ENCODE data around the gene RAD9A. TPM values are rescaled to one million over a fixed set of nuclear protein-coding genes. Genes with fewer than 3 reads are reported as not detected.

Gene RAD9A
- total and polyA plus RNA-seq, 9 of the 15 experiments (the other 6 are each of a cell fraction or from before 2014, with no cell fraction given) = 1.4 to 41.2 (median 16.1) TPM

DNA sequence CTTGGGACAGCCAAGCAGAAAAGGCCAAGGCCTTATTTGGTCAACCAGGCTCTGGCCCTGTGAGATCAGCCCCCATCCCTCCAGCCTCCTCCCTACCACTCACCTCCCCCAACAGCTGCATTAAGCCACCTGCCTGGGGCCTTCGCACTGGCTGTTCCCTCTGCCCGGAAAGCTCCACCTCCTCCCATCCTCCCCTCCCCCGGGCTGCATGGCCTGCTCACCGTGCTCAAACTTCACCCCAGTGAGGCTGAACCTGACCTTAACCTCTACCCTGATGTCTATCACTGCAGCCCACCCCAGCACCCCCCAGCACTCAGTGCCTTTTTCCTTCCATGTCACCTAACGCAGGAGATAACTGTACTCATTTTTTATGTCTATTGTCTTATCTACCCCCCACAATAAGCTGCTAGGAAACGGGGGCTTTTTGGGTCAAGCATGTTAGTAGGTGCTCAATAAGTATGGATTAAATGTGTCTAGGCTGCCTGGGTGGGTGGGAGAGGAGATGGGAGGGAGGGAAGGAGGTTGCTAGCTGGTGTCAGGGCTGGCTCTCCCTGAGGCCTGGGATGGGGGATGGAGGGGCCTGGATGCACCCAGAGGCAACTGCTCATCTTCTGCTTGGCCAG, 44.8 kb downstream of the RAD9A start (continued):
- TF ChIP-seq, protein P1, sequence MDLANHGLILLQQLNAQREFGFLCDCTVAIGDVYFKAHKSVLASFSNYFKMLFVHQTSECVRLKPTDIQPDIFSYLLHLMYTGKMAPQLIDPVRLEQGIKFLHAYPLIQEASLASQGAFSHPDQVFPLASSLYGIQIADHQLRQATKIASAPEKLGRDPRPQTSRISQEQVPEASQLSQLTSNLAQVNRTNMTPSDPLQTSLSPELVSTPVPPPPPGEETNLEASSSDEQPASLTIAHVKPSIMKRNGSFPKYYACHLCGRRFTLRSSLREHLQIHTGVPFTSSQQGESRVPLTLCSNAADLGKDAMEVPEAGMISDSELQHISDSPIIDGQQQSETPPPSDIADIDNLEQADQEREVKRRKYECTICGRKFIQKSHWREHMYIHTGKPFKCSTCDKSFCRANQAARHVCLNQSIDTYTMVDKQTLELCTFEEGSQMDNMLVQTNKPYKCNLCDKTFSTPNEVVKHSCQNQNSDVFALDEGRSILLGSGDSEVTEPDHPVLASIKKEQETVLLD (IDR thresholded peaks at IDR 0.05) = peak; percentile 76
- TF ChIP-seq POLR2B (IDR thresholded peaks at IDR 0.05; ENCODE audit: low read depth, partially characterized antibody) (peak; percentile 46), SMARCE1 (IDR thresholded peaks at IDR 0.05) (peak; percentile 49; the same call in 1 of the 2 replicates), ETV6 (IDR thresholded peaks at IDR 0.05; ENCODE audit: borderline replicate concordance in 1 of 2, low read depth in 2 of 2, low read length in 1 of 2) (no peak), ETV6 (CRISPR knock-in tag; IDR thresholded peaks at IDR 0.05; ENCODE audit: borderline replicate concordance) (no peak), ZBTB7A (IDR thresholded peaks at IDR 0.05; ENCODE audit: borderline replicate concordance, control insufficient read depth, low read depth, low read length) (peak; percentile 73; the same call in 1 of the 2 replicates)
- TF ChIP-seq, protein P2, sequence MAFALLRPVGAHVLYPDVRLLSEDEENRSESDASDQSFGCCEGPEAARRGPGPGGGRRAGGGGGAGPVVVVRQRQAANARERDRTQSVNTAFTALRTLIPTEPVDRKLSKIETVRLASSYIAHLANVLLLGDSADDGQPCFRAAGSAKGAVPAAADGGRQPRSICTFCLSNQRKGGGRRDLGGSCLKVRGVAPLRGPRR (CRISPR knock-in tag; IDR thresholded peaks at IDR 0.05) = no peak
- TF ChIP-seq, protein P3, sequence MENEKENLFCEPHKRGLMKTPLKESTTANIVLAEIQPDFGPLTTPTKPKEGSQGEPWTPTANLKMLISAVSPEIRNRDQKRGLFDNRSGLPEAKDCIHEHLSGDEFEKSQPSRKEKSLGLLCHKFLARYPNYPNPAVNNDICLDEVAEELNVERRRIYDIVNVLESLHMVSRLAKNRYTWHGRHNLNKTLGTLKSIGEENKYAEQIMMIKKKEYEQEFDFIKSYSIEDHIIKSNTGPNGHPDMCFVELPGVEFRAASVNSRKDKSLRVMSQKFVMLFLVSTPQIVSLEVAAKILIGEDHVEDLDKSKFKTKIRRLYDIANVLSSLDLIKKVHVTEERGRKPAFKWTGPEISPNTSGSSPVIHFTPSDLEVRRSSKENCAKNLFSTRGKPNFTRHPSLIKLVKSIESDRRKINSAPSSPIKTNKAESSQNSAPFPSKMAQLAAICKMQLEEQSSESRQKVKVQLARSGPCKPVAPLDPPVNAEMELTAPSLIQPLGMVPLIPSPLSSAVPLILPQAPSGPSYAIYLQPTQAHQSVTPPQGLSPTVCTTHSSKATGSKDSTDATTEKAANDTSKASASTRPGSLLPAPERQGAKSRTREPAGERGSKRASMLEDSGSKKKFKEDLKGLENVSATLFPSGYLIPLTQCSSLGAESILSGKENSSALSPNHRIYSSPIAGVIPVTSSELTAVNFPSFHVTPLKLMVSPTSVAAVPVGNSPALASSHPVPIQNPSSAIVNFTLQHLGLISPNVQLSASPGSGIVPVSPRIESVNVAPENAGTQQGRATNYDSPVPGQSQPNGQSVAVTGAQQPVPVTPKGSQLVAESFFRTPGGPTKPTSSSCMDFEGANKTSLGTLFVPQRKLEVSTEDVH (IDR thresholded peaks at IDR 0.05; ENCODE audit: low read depth, partially characterized antibody) = peak; percentile 46
- TF ChIP-seq, protein P4, sequence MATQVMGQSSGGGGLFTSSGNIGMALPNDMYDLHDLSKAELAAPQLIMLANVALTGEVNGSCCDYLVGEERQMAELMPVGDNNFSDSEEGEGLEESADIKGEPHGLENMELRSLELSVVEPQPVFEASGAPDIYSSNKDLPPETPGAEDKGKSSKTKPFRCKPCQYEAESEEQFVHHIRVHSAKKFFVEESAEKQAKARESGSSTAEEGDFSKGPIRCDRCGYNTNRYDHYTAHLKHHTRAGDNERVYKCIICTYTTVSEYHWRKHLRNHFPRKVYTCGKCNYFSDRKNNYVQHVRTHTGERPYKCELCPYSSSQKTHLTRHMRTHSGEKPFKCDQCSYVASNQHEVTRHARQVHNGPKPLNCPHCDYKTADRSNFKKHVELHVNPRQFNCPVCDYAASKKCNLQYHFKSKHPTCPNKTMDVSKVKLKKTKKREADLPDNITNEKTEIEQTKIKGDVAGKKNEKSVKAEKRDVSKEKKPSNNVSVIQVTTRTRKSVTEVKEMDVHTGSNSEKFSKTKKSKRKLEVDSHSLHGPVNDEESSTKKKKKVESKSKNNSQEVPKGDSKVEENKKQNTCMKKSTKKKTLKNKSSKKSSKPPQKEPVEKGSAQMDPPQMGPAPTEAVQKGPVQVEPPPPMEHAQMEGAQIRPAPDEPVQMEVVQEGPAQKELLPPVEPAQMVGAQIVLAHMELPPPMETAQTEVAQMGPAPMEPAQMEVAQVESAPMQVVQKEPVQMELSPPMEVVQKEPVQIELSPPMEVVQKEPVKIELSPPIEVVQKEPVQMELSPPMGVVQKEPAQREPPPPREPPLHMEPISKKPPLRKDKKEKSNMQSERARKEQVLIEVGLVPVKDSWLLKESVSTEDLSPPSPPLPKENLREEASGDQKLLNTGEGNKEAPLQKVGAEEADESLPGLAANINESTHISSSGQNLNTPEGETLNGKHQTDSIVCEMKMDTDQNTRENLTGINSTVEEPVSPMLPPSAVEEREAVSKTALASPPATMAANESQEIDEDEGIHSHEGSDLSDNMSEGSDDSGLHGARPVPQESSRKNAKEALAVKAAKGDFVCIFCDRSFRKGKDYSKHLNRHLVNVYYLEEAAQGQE (IDR thresholded peaks at IDR 0.05; ENCODE audit: borderline replicate concordance) = 0 out of 2 replicates have a peak, but pooled peaks have one; percentile 9
- TF ChIP-seq, protein P4 (CRISPR knock-in tag; IDR thresholded peaks at IDR 0.05; ENCODE audit: low read depth) = no peak
- TF ChIP-seq, protein P5, sequence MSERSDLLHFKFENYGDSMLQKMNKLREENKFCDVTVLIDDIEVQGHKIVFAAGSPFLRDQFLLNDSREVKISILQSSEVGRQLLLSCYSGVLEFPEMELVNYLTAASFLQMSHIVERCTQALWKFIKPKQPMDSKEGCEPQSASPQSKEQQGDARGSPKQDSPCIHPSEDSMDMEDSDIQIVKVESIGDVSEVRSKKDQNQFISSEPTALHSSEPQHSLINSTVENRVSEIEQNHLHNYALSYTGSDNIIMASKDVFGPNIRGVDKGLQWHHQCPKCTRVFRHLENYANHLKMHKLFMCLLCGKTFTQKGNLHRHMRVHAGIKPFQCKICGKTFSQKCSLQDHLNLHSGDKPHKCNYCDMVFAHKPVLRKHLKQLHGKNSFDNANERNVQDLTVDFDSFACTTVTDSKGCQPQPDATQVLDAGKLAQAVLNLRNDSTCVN (CRISPR knock-in tag; IDR thresholded peaks at IDR 0.05) = 0 out of 2 replicates have a peak, but pooled peaks have one; percentile 83
